PC-3 (cell line): ENCODE data around the gene TGFBR3. TPM values are rescaled to one million over a fixed set of nuclear protein-coding genes. Genes with fewer than 3 reads are reported as not detected.

Experiments used
- ATAC-seq: fragments of 200-7000 bp; cut with Tn5 transposase; 2 replicates; pipeline ENCODE4 v1.9.1; 2020; ENCODE audit warnings: mild to moderate bottlenecking, moderate library complexity
- BruUV-seq: library from RNA; stranded (reverse); fragments of 400-500 nt; replicated peaks from 2 replicates; lab custom pipeline; 2021; lab: Mats Ljungman, UMichigan
- CTCF ChIA-PET: fragments of 300-600 bp; sonication (Branson Sonifier 250); formaldehyde crosslinking; loops from one replicate; lab custom pipeline; 2022; ENCODE audit warnings: antibody characterized with exemption; lab: Charles Lee
- POLR2A ChIA-PET: fragments of 300-600 bp; sonication (Branson Sonifier 250); formaldehyde crosslinking; loops from one replicate; lab custom pipeline; 2022; ENCODE audit warnings: antibody characterized with exemption; ENCODE audit not compliant: unreplicated experiment; lab: Charles Lee
- DNase-seq: peaks from one replicate; pipeline ENCODE4 v3.0.0-alpha.2; 2015
- H2AFZ ChIP-seq: fragments of 300-600 bp; sonication (generic); 2 replicates; pipeline ENCODE4 v1.6.0; 2016; ENCODE audit warnings: antibody characterized with exemption, low read length
- H3F3A ChIP-seq: fragments of 300-600 bp; sonication (generic); one replicate; pipeline ENCODE4 v1.6.0; 2017; ENCODE audit warnings: antibody characterized with exemption, low read length, control low read depth, mild to moderate bottlenecking; ENCODE audit not compliant: unreplicated experiment
- H3K27ac ChIP-seq: fragments of 300-600 bp; sonication (generic); 2 replicates; pipeline ENCODE4 v1.5.1; 2016; ENCODE audit warnings: mild to moderate bottlenecking, low read length
- H3K27me3 ChIP-seq: fragments of 300-600 bp; sonication (generic); 2 replicates; pipeline ENCODE4 v1.6.1; 2016; ENCODE audit warnings: low read length, mixed read lengths
- H3K36me3 ChIP-seq: fragments of 300-600 bp; sonication (generic); 2 replicates; pipeline ENCODE4 v1.6.1; 2016; ENCODE audit warnings: low read depth, mixed run types, low read length, mixed read lengths
- H3K4me1 ChIP-seq: fragments of 300-600 bp; sonication (generic); 2 replicates; pipeline ENCODE4 v1.5.1; 2016; ENCODE audit warnings: low read length; ENCODE audit not compliant: insufficient read depth
- H3K4me2 ChIP-seq: fragments of 300-600 bp; sonication (generic); 2 replicates; pipeline ENCODE4 v1.6.0; 2016; ENCODE audit warnings: low read length
- H3K4me3 ChIP-seq: fragments of 300-600 bp; sonication (generic); 2 replicates; pipeline ENCODE4 v1.5.1; 2016; ENCODE audit warnings: mild to moderate bottlenecking, low read length, mixed read lengths
- H3K79me2 ChIP-seq: fragments of 300-600 bp; sonication (generic); 2 replicates; pipeline ENCODE4 v1.6.1; 2017; ENCODE audit warnings: low read length, mixed read lengths
- H3K9ac ChIP-seq: fragments of 300-600 bp; sonication (generic); 2 replicates; pipeline ENCODE4 v1.6.0; 2016; ENCODE audit warnings: mild to moderate bottlenecking, low read length
- H3K9me2 ChIP-seq: fragments of 300-600 bp; sonication (generic); replicated peaks from 2 replicates; pipeline ENCODE4 v1.6.1; 2016; ENCODE audit warnings: mixed run types, low read length, mixed read lengths
- H3K9me3 ChIP-seq: fragments of 300-600 bp; sonication (generic); 2 replicates; pipeline ENCODE4 v1.6.1; 2016; ENCODE audit warnings: low read length, mixed read lengths
- H4K20me1 ChIP-seq: fragments of 300-600 bp; sonication (generic); 2 replicates; pipeline ENCODE4 v1.6.1; 2016; ENCODE audit warnings: low read length, mixed read lengths
- CTCF ChIP-seq: fragments of 300-600 bp; sonication (generic); conservative IDR thresholded peaks from 2 replicates; pipeline ENCODE4 v1.5.1; 2017; ENCODE audit warnings: antibody characterized with exemption, low read depth, mild to moderate bottlenecking, low read length
- EZH2 ChIP-seq: fragments of 300-600 bp; sonication (generic); IDR thresholded peaks from one replicate; pipeline ENCODE4 v1.6.1; 2017; ENCODE audit warnings: antibody characterized with exemption, mild to moderate bottlenecking, low read length; ENCODE audit not compliant: unreplicated experiment
- EZH2phosphoT487 ChIP-seq: fragments of 300-600 bp; sonication (generic); IDR thresholded peaks from 2 replicates; pipeline ENCODE4 v1.6.1; 2018; ENCODE audit warnings: mild to moderate bottlenecking, antibody characterized with exemption, low read length, borderline replicate concordance
- intact Hi-C: fragments of 100-400 bp; cut with micrococcal nuclease; formaldehyde crosslinking; loops from 2 replicates; pipeline ENCODE4 v1.9.0; 2023
- total RNA-seq: library from RNA; depleted of rRNA; stranded (reverse); fragments of >200 nt; gene quantifications from 2 replicates; pipeline ENCODE4 v1.2.3, GENCODE V29; 2014

The TGFBR3 gene
- total RNA-seq, 1 experiment from 2014 or later = 2.8 TPM

GRCh38 chr1:91760512-91760911 lies 125.4 kb downstream of the TGFBR3 start:
- H3K9me3 ChIP-seq = no peaks in the 10 kb centered on the region
- ATAC-seq (no peak), DNase-seq (no peak)
- ChIA-PET POLR2A (no interaction called here), CTCF (no interaction called here)
- no peaks in the 10 kb centered on the region for H3K4me1 ChIP-seq
- H2AFZ ChIP-seq = no peak overlapping the region
- no peaks in the 10 kb centered on the region for H3K36me3 ChIP-seq
- H3K4me2 ChIP-seq = no peak overlapping the region
- no peak overlapping the region for H3K9ac ChIP-seq
- BruUV-seq = no TSS peak
- H3K9me2 ChIP-seq = no peaks in the 10 kb centered on the region
- H4K20me1 ChIP-seq = no peaks in the 10 kb centered on the region
- no peak overlapping the region for H3K27ac ChIP-seq
- TF ChIP-seq EZH2 (no peak), EZH2phosphoT487 (no peak)
- H3F3A ChIP-seq = no peaks in the 10 kb centered on the region
- H3K4me3 ChIP-seq = no peak overlapping the region
- no peaks in the 10 kb centered on the region for H3K79me2 ChIP-seq
- intact Hi-C loops = no loop called here
- no peaks in the 10 kb centered on the region for H3K27me3 ChIP-seq

GRCh38 chr1:91759076-91759475 lies 126.9 kb downstream of the TGFBR3 start:
- H3K4me2 ChIP-seq = no peak overlapping the region
- no peak overlapping the region for H3K27ac ChIP-seq
- H3K9me2 ChIP-seq = no peaks in the 10 kb centered on the region
- ChIA-PET CTCF (no interaction called here), POLR2A (no interaction called here)
- H4K20me1 ChIP-seq = no peaks in the 10 kb centered on the region
- DNase-seq (no peak), ATAC-seq (no peak)
- no peaks in the 10 kb centered on the region for H3K36me3 ChIP-seq
- no peak overlapping the region for H3K9ac ChIP-seq
- H3F3A ChIP-seq = no peaks in the 10 kb centered on the region
- TF ChIP-seq EZH2phosphoT487 = no peak
- TF ChIP-seq EZH2 = no peak
- no peak for TF ChIP-seq CTCF
- H3K27me3 ChIP-seq = no peaks in the 10 kb centered on the region
- no peaks in the 10 kb centered on the region for H3K9me3 ChIP-seq
- no peak overlapping the region for H3K4me3 ChIP-seq
- no peaks in the 10 kb centered on the region for H3K4me1 ChIP-seq
- no peak overlapping the region for H2AFZ ChIP-seq
- no peaks in the 10 kb centered on the region for H3K79me2 ChIP-seq
- no TSS peak for BruUV-seq
- intact Hi-C loops = no loop called here

- Histone ChIP-seq H3K9ac (no peak overlapping the region), H2AFZ (no peak overlapping the region), H3K4me2 (no peak overlapping the region), H3K4me3 (no peak overlapping the region), H3K4me1 (no peaks in the 10 kb centered on the region), H3K9me2 (no peaks in the 10 kb centered on the region), H3F3A (no peaks in the 10 kb centered on the region), H3K36me3 (no peaks in the 10 kb centered on the region), H3K9me3 (no peaks in the 10 kb centered on the region), H3K79me2 (no peaks in the 10 kb centered on the region), H4K20me1 (no peaks in the 10 kb centered on the region), H3K27me3 (no peaks in the 10 kb centered on the region), H3K27ac (no peak overlapping the region)
- DNase-seq (no peak), ATAC-seq (no peak)
- CTCF ChIA-PET = interaction anchor here (0.5 kb wide), 1 partner anchor 171 kb away, joined by 5 read pairs; no protein-coding TSS in a partner anchor
- intact Hi-C loops = no loop called here
- POLR2A ChIA-PET = no interaction called here
- no TSS peak for BruUV-seq
- TF ChIP-seq EZH2 = no peak
Measured at GRCh38 chr1:91757763-91758460, 128.0 kb downstream of the TGFBR3 start.
